H1 (cell line): ENCODE results near the gene UHRF2. TPM values are rescaled to one million over a fixed set of nuclear protein-coding genes. Genes with fewer than 3 reads are reported as not detected.

Experiments used
- CTCF ChIA-PET: fragments of 300-600 bp; sonication (Branson Sonifier 250); formaldehyde crosslinking; loops from one replicate; lab custom pipeline; 2021; ENCODE audit not compliant: partially characterized antibody; lab: Charles Lee
- POLR2A ChIA-PET: fragments of 300-600 bp; sonication (Branson Sonifier 250); formaldehyde crosslinking; loops from one replicate; lab custom pipeline; 2021; ENCODE audit warnings: inconsistent platforms; ENCODE audit not compliant: partially characterized antibody; lab: Charles Lee
- DNase-seq, 2 experiments: peaks; one replicate each; pipeline versions ENCODE4 v3.0.0 to v3.0.0-alpha.2; 2010 to 2022; ENCODE audit warnings: low spot score in 2 of 2, low read depth in 1 of 2, mixed read lengths in 1 of 2
- FAIRE-seq: peaks from 2 replicates; lab custom pipeline; 2011; peaks lifted over from hg19 to GRCh38; lab: Jason Lieb, UNC
- H2AFZ ChIP-seq: 2 replicates; pipeline ENCODE4 v1.8.1; 2012; ENCODE audit warnings: low read length, inconsistent platforms
- H2AK5ac ChIP-seq: 2 replicates; pipeline ENCODE4 v1.6.1; 2013; ENCODE audit warnings: low read depth, low read length
- H2BK120ac ChIP-seq: replicated peaks from 2 replicates; pipeline ENCODE3; 2013; ENCODE audit warnings: low read depth, low read length, inconsistent platforms
- H2BK12ac ChIP-seq: 2 replicates; pipeline ENCODE4 v1.6.1; 2013; ENCODE audit warnings: low read depth, low read length
- H2BK15ac ChIP-seq: 2 replicates; pipeline ENCODE4 v1.6.1; 2013; ENCODE audit warnings: low read length
- H2BK20ac ChIP-seq: 2 replicates; pipeline ENCODE4 v1.6.1; 2013; ENCODE audit warnings: low read length
- H2BK5ac ChIP-seq: 2 replicates; pipeline ENCODE4 v1.6.1; 2013; ENCODE audit warnings: low read depth, low read length
- H3K14ac ChIP-seq: 2 replicates; pipeline ENCODE4 v1.6.1; 2013; ENCODE audit warnings: inconsistent platforms; ENCODE audit not compliant: insufficient read length
- H3K18ac ChIP-seq: 2 replicates; pipeline ENCODE4 v1.6.1; 2013; ENCODE audit warnings: low read length; ENCODE audit errors: extremely low read depth
- H3K23ac ChIP-seq: 2 replicates; pipeline ENCODE4 v1.6.1; 2013; ENCODE audit warnings: inconsistent platforms; ENCODE audit not compliant: insufficient read length
- H3K23me2 ChIP-seq: 2 replicates; pipeline ENCODE4 v1.6.1; 2013; ENCODE audit warnings: low read depth, low read length
- H3K27ac ChIP-seq: 2 replicates; pipeline ENCODE4 v1.6.1; 2011; ENCODE audit warnings: low read depth, low read length, inconsistent platforms
- H3K27me3 ChIP-seq, 4 experiments: replicated peaks in 1 of 4; 1 replicate in 1 of 4; 2 replicates in 3 of 4; pipeline versions ENCODE4 v1.6.1 to v1.8.1; 2011 to 2013; ENCODE audit warnings: low read length in 3 of 4, mild to moderate bottlenecking in 3 of 4, inconsistent platforms in 2 of 4, mixed read lengths in 2 of 4, moderate library complexity in 1 of 4; ENCODE audit not compliant: control insufficient read depth in 3 of 4, insufficient read depth in 3 of 4; ENCODE audit errors: extremely low read depth in 1 of 4
- H3K36me3 ChIP-seq, 4 experiments: 2 replicates each; pipeline versions ENCODE4 v1.6.1 to v1.8.1; 2011 to 2013; ENCODE audit warnings: mild to moderate bottlenecking in 4 of 4, low read length in 3 of 4, moderate library complexity in 2 of 4, control low read depth in 1 of 4, inconsistent platforms in 1 of 4; ENCODE audit not compliant: insufficient read depth in 4 of 4, control insufficient read depth in 2 of 4
- H3K4ac ChIP-seq: replicated peaks from 2 replicates; pipeline ENCODE3; 2013; ENCODE audit warnings: low read length, low read depth, mixed read lengths, inconsistent platforms; ENCODE audit not compliant: insufficient read length
- H3K4me1 ChIP-seq, 4 experiments: replicated peaks in 1 of 4; 1 replicate in 1 of 4; 2 replicates in 3 of 4; pipeline versions ENCODE4 v1.6.1 to v1.8.1; 2011 to 2013; ENCODE audit warnings: low read length in 3 of 4, inconsistent platforms in 2 of 4, mixed read lengths in 1 of 4; ENCODE audit not compliant: insufficient read depth in 4 of 4, control insufficient read depth in 3 of 4
- H3K4me2 ChIP-seq, 2 experiments: 2 replicates each; pipeline versions ENCODE4 v1.6.1 to v1.8.1; 2011 to 2013; ENCODE audit warnings: low read depth in 2 of 2, low read length in 2 of 2, control low read depth in 1 of 2, inconsistent platforms in 1 of 2, mild to moderate bottlenecking in 1 of 2; ENCODE audit not compliant: insufficient read depth in 1 of 2
- H3K4me3 ChIP-seq, 4 experiments: fragments of 200-600, 300-600 bp in 1 of 4; sonication (generic), shearing (Covaris generic), sonication (Bioruptor Twin) in 1 of 4; 2 replicates each; pipeline versions ENCODE4 v1.5.1 to v1.8.1; 2011 to 2016; ENCODE audit warnings: low read length in 4 of 4, low read depth in 3 of 4, control low read depth in 2 of 4, inconsistent platforms in 2 of 4, mild to moderate bottlenecking in 2 of 4, mixed read lengths in 1 of 4, moderate library complexity in 1 of 4; ENCODE audit not compliant: insufficient read depth in 2 of 4; ENCODE audit errors: extremely low read depth in 1 of 4
- H3K56ac ChIP-seq: replicated peaks from 2 replicates; pipeline ENCODE3; 2013; ENCODE audit warnings: low read depth, mild to moderate bottlenecking, mixed read lengths, low read length, inconsistent platforms; ENCODE audit not compliant: insufficient read length
- H3K79me1 ChIP-seq: 2 replicates; pipeline ENCODE4 v1.6.1; 2013; ENCODE audit warnings: low read depth, low read length, control low read depth
- H3K79me2 ChIP-seq, 2 experiments: 2 replicates each; pipeline versions ENCODE4 v1.6.1 to v1.8.1; 2012 to 2013; ENCODE audit warnings: low read length in 2 of 2, mild to moderate bottlenecking in 2 of 2, inconsistent platforms in 1 of 2; ENCODE audit not compliant: insufficient read depth in 2 of 2, control insufficient read depth in 1 of 2
- H3K9ac ChIP-seq, 4 experiments: replicated peaks in 1 of 4; 1 replicate in 1 of 4; 2 replicates in 3 of 4; pipeline versions ENCODE4 v1.6.1 to v1.8.1; 2011 to 2013; ENCODE audit warnings: low read depth in 3 of 4, low read length in 3 of 4, control low read depth in 2 of 4, mild to moderate bottlenecking in 2 of 4, moderate library complexity in 2 of 4, inconsistent platforms in 1 of 4; ENCODE audit errors: extremely low read depth in 1 of 4
- H3K9me3 ChIP-seq, 2 experiments: 2 replicates each; pipeline versions ENCODE4 v1.6.1 to v1.8.1; 2012 to 2013; ENCODE audit warnings: mild to moderate bottlenecking in 2 of 2, moderate library complexity in 2 of 2, control low read depth in 1 of 2, inconsistent platforms in 1 of 2, low read depth in 1 of 2, low read length in 1 of 2, mixed read lengths in 1 of 2; ENCODE audit not compliant: insufficient read depth in 2 of 2
- H4K20me1 ChIP-seq, 2 experiments: replicated peaks in 1 of 2; 2 replicates each; pipeline versions ENCODE3 to v1.8.1; 2011 to 2013; ENCODE audit warnings: inconsistent platforms in 2 of 2, low read length in 2 of 2, mild to moderate bottlenecking in 1 of 2; ENCODE audit not compliant: insufficient read depth in 2 of 2, control insufficient read depth in 1 of 2
- H4K5ac ChIP-seq: 2 replicates; pipeline ENCODE4 v1.6.1; 2013; ENCODE audit warnings: low read length, low read depth, mixed read lengths, inconsistent platforms; ENCODE audit not compliant: insufficient read length
- H4K8ac ChIP-seq: 2 replicates; pipeline ENCODE4 v1.8.0; 2013; ENCODE audit warnings: mild to moderate bottlenecking, moderate library complexity, low read length, inconsistent platforms; ENCODE audit not compliant: insufficient read depth; ENCODE audit errors: extremely low read depth
- H4K91ac ChIP-seq: replicated peaks from 2 replicates; pipeline ENCODE3; 2013; ENCODE audit warnings: low read length, mixed read lengths, inconsistent platforms; ENCODE audit not compliant: insufficient read length
- ATF2 ChIP-seq: IDR thresholded peaks from 2 replicates; pipeline ENCODE4 v1.6.1; 2012; ENCODE audit warnings: low read length, inconsistent platforms
- CBX8 ChIP-seq: fragments of 300-800, 300-1000 bp; sonication (generic); IDR thresholded peaks from 2 replicates; pipeline ENCODE4 v1.7.1; 2016; ENCODE audit warnings: low read depth, low read length, borderline replicate concordance
- CHD2 ChIP-seq: IDR thresholded peaks from 2 replicates; pipeline ENCODE4 v1.6.1; 2012; ENCODE audit warnings: low read length, improper control_type of control experiment
- CREB1 ChIP-seq: IDR thresholded peaks from 2 replicates; pipeline ENCODE4 v1.6.1; 2012; ENCODE audit warnings: inconsistent platforms
- CTCF ChIP-seq, 3 experiments: IDR thresholded peaks; 1 replicate in 2 of 3; 2 replicates in 1 of 3; pipeline versions ENCODE4 v1.5.1 to v1.6.1; 2011; ENCODE audit warnings: low read length in 3 of 3, mild to moderate bottlenecking in 3 of 3, inconsistent platforms in 2 of 3, low read depth in 1 of 3, moderate library complexity in 1 of 3; ENCODE audit not compliant: insufficient read depth in 1 of 3; ENCODE audit errors: control extremely low read depth in 1 of 3
- EP300 ChIP-seq, 2 experiments: IDR thresholded peaks; 1 replicate in 1 of 2; 2 replicates in 1 of 2; pipeline ENCODE4 v1.6.1; 2011 to 2012; ENCODE audit warnings: low read depth in 2 of 2, low read length in 2 of 2, mild to moderate bottlenecking in 2 of 2, borderline replicate concordance in 1 of 2, inconsistent platforms in 1 of 2, moderate library complexity in 1 of 2
- JUND ChIP-seq: IDR thresholded peaks from 2 replicates; pipeline ENCODE4 v1.6.1; 2011; ENCODE audit warnings: mild to moderate bottlenecking, improper control_type of control experiment, low read length
- KDM1A ChIP-seq: fragments of 200-600, 300-600 bp; sonication (generic); IDR thresholded peaks from 2 replicates; pipeline ENCODE4 v1.7.1; 2016; ENCODE audit warnings: mild to moderate bottlenecking, low read length, borderline replicate concordance
- POLR2AphosphoS5 ChIP-seq: IDR thresholded peaks from 2 replicates; pipeline ENCODE4 v1.6.1; 2011; ENCODE audit warnings: low read depth, low read length
- TCF12 ChIP-seq: IDR thresholded peaks from 2 replicates; pipeline ENCODE4 v1.6.1; 2011; ENCODE audit warnings: low read depth, mild to moderate bottlenecking, low read length
- YY1 ChIP-seq: IDR thresholded peaks from 2 replicates; pipeline ENCODE4 v1.6.1; 2011; ENCODE audit warnings: low read depth, mild to moderate bottlenecking, low read length
- WGBS, 2 experiments: shearing (Covaris generic) in 1 of 2; methylation state at CpG; one replicate each; pipeline versions ENCODE4 v1.1.6 to v1.1.7; 2013 to 2015; ENCODE audit warnings: low lambda C conversion rate in 2 of 2, mixed read lengths in 2 of 2, inconsistent platforms in 1 of 2, low coverage in 1 of 2, missing lambda C conversion rate in 1 of 2; ENCODE audit not compliant: insufficient replicate concordance in 2 of 2, insufficient coverage in 1 of 2, insufficient read length in 1 of 2; ENCODE audit errors: extremely low coverage in 1 of 2, missing lambda C conversion rate in 1 of 2; 5-methylcytosine and 5-hydroxymethylcytosine counted together
- polyA plus RNA-seq, 7 experiments: library from polyadenylated mRNA; depleted of rRNA in 3 of 7; stranded (reverse) in 5 of 7; unstranded in 2 of 7; fragments of >200 nt in 5 of 7; fragments of 200-250 nt in 2 of 7; gene quantifications; 1 replicate in 5 of 7; 2 replicates in 1 of 7; 4 replicates in 1 of 7; pipeline versions ENCODE4 v1.2.1 to v1.2.3, GENCODE V29; 2011 to 2013; ENCODE audit warnings: missing spikeins in 2 of 7, mixed read lengths in 2 of 7
- total RNA-seq: library from RNA; stranded (reverse); fragmentation: NEBNext Ultra II Directional; extraction: Animal tissue kit (Norgen Biotek cat#: 25700); gene quantifications from 2 replicates; pipeline ENCODE4 v1.2.1, GENCODE V29; 2021

UHRF2 gene
- total and polyA plus RNA-seq, 2 of the 8 experiments (the other 6 are each of a cell fraction or from before 2014, with no cell fraction given): 31.8 to 48.0 TPM

DNA sequence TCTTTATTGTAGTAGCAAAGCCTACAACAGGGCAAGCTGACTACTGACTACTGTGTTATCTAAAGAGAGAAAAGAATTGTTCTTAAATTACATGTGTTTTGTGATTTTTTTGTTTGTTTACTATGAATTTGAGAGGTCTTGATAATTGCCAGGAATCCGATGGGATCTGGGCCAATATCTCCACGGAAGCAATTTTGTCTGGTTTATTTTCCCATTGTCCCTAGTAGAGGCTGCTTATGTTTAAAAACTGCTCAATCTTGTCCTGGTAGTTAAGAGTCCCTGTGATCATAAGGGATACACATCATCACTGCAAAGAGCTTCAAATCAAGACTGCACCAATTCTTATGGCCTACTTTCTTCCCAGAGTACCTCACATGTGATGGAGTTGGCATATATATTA, 138.1 kb downstream of the UHRF2 start:
- H3K23me2 ChIP-seq: no peaks in the 10 kb centered on the region
- H3K4me3 ChIP-seq: no peak overlapping the region
- no peak overlapping the region for H3K18ac ChIP-seq
- POLR2A ChIA-PET: no interaction called here
- H2BK15ac ChIP-seq: no peak overlapping the region
- H3K79me2 ChIP-seq: no peaks in the 10 kb centered on the region
- H3K23ac ChIP-seq: no peak overlapping the region
- FAIRE-seq (no peak), DNase-seq (no peak)
- H3K27ac ChIP-seq: no peak overlapping the region
- H2AFZ ChIP-seq: no peak overlapping the region
- H3K4me1 ChIP-seq: no peaks in the 10 kb centered on the region
- CTCF ChIA-PET: interaction anchor here (1.9 kb wide), 1 partner anchor 9 kb away, joined by 6 read pairs; no protein-coding TSS in a partner anchor
- no peaks in the 10 kb centered on the region for H3K27me3 ChIP-seq
- no peaks in the 10 kb centered on the region for H4K20me1 ChIP-seq
- H2BK12ac ChIP-seq: no peak overlapping the region
- H2BK120ac ChIP-seq: no peak overlapping the region
- no peak overlapping the region for H3K9ac ChIP-seq
- no peak overlapping the region for H4K8ac ChIP-seq
- H3K4ac ChIP-seq: no peak overlapping the region
- no peak overlapping the region for H4K5ac ChIP-seq
- H2BK20ac ChIP-seq: no peak overlapping the region
- no peak overlapping the region for H3K14ac ChIP-seq
- H2BK5ac ChIP-seq: no peak overlapping the region
- H4K91ac ChIP-seq: no peak overlapping the region
- H3K56ac ChIP-seq: no peak overlapping the region
- no peaks in the 10 kb centered on the region for H3K9me3 ChIP-seq
- H3K79me1 ChIP-seq: no peaks in the 10 kb centered on the region
- H3K4me2 ChIP-seq: no peak overlapping the region
- peaks cover 0 to 3% (median 0%) of the 10 kb centered on the region in 4 experiments; a peak in 3 of 8 replicates for H3K36me3 ChIP-seq
- 90% methylated on average over 2 of the region's 2 CpGs; no CpG with 5 or more reads in 1 of the 2 experiments for WGBS, 2 experiments
- H2AK5ac ChIP-seq: no peak overlapping the region
- no peak for TF ChIP-seq YY1
- TF ChIP-seq POLR2AphosphoS5: no peak
- no peak for TF ChIP-seq EP300 (IDR thresholded peaks at IDR 0.05; ENCODE audit: borderline replicate concordance in 1 of 2, low read depth in 2 of 2, low read length in 2 of 2)
- no peak for TF ChIP-seq ATF2
- TF ChIP-seq CHD2: no peak
- no peak for TF ChIP-seq KDM1A
- TF ChIP-seq CTCF (IDR thresholded peaks at IDR 0.05; ENCODE audit: control extremely low read depth in 1 of 3, insufficient read depth in 1 of 3, low read depth in 1 of 3, low read length in 3 of 3): no peak
- TF ChIP-seq CBX8: no peak
- TF ChIP-seq JUND: no peak
- no peak for TF ChIP-seq TCF12
- TF ChIP-seq CREB1: no peak
